HUDEP-2 (cell line): Measurements from ENCODE around the gene CDC6.
A peak's percentile ranks its signal among the peaks of the same experiment; 100 is the strongest.

ENCODE experiments used
- DNase-seq, 76 experiments: peaks; one replicate each; lab custom pipeline; 2025; ENCODE audit not compliant: unreplicated experiment in 76 of 76; lab: John Stamatoyannopoulos, UW

Gene CDC6

GRCh38 chr17:40309949-40310510 is 22.4 kb downstream of the CDC6 start:
- DNase-seq, result no peak

DNA sequence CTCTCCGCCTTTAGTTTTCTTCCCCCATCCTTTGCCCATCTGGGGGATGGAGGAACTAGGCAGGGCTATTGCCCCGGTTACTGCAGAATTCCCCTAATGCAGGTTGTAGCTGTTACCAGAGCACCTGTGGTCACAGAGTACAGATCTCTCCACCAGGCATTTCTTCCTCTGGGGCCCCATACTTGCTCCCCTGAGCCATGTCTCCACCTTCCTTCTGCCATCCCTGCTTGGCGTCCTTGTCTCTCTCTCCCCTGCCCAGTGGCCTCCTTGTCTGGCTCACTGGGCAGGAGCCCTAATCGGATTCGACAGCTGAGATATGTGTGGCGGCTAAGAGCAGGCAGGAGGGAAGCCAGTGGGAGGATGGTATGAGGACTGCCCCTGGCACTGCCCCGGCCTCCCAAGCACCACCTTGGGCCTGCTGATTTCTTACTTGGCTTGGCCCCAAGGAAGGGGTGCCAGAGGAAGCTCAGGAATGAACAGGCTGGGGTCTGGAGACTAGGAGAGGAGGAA is 23.3 kb downstream of the CDC6 start:
- no peak for DNase-seq

- peak in 9 of 76 experiments; percentile 5 to 29 (median 19) for DNase-seq
Observed at GRCh38 chr17:40311575-40311974, 23.9 kb downstream of the CDC6 start.

DNA sequence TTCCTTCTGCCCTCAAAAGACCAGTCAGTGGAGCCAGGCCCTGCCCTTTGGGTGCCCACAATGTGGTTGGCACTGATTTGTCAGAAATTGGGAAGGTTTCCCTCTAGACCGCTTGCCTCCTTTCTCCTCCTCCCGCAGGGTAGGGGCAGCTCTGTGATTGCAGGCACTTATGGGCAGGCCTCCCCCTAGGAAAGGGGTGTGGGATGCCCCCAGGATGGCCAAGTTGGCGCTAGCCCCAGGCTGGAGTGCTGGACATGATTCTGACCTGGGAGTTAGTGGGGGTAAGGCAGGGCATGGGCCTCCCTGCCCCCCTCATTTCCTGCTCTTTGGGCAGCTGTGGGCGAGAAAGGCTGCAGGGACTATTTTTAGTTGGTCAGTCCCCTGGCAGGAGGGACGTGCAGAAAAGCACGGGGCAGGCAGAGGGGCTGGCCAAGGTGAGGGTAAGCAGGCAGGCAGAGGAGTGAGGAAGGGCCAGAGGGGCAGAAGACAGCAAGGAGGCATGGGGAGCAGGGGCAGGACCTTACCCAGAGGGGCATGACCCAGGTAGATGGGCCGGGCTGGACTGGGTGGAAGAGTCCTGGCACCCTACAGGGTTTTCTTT is 24.6 kb downstream of the CDC6 start:
- no peak for DNase-seq

GRCh38 chr17:40312893-40313667 is 25.4 kb downstream of the CDC6 start:
- no peak for DNase-seq

- no peak for DNase-seq
Observed at GRCh38 chr17:40313668-40314583, 26.2 kb downstream of the CDC6 start.

GRCh38 chr17:40314584-40314956 is 26.9 kb downstream of the CDC6 start:
- peak in 72 of 76 experiments; percentile 41 to 94 (median 80) for DNase-seq

GRCh38 chr17:40315206-40315605 is 27.5 kb downstream of the CDC6 start:
- DNase-seq, result no peak

- peak in 37 of 76 experiments; percentile 11 to 62 (median 39) for DNase-seq
Observed at GRCh38 chr17:40315678-40316570, 28.2 kb downstream of the CDC6 start.

DNA sequence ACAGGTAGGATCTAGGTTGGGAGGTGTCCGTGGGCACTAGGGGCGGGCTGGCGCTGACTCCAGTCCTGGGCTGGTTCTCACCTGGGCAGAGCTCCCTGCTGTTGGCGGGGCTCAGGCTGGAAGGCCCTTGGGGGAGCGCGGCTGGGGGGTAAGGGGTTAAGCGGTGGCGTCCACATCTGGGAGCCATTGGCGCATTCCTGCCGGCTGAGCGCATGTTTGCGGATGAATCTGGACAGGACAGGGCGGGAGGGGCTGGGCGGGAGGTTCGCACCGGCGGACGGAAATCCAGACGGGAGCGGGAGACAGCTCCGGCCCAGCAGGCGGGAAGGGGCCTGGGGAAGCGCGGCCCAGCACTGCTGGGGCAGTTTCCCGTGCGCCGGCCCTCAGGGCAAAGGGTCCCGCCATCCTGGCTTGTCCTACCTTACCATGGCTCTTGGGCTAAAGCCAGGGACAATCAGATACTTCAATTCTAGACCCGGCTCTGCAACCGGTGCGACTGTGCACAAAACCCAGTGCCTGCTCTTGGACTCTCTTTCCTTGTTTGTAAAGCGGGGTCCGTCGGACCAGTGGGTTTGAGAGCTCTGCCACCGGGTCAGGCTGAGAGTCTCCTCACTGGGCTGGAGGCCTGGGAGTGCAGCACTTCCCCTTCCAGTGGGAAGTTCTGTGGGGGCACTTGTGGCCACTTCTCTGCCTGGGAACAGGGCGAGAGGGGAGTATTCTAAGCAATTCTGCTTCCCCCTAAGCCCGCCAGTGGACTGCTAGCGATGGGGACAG is 29.1 kb downstream of the CDC6 start:
- DNase-seq, result no peak

DNA sequence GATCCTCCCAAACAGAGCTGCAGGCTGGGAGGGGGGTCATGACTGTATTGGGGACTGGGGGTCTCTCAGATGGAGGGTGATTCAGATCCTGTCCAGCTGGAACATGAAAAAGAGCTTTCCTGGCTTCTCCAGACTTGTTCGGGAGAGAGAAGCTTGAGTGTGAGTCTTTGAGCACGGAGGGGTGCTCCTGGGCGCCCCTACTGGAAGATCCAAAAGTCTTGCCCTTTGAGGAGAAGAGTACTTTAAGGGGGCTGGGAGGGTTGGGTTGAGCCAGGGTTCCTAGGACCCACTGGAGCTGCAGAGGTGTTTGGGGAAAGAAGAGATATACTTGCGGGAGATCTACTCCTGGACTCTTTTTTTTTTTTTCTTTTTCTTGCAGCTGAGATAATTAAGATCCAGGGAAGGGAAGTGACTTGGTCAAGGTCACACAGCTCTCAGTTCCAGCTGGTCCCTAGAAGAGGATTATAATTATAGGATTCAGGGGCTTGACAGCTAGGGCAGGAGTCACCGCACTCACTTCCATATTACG is 29.7 kb downstream of the CDC6 start:
- DNase-seq, result peak in 45 of 76 experiments; percentile 7 to 55 (median 32)

GRCh38 chr17:40317880-40318829 is 30.5 kb downstream of the CDC6 start:
- peak in 73 of 76 experiments; percentile 42 to 94 (median 85) for DNase-seq

- no peak for DNase-seq
Observed at GRCh38 chr17:40318830-40319391, 31.2 kb downstream of the CDC6 start.

GRCh38 chr17:40319651-40320540 is 32.2 kb downstream of the CDC6 start:
- DNase-seq, result peak in 19 of 76 experiments; percentile 7 to 55 (median 25)

GRCh38 chr17:40320756-40321523 is 33.3 kb downstream of the CDC6 start:
- DNase-seq, result peak in 20 of 76 experiments; percentile 7 to 47 (median 26)
